H1 (cell line): ENCODE measurements around the gene NAPA. TPM values are rescaled to one million over a fixed set of nuclear protein-coding genes. Genes with fewer than 3 reads are reported as not detected.
A peak's percentile ranks its signal among the peaks of the same experiment; 100 is the strongest.

Experiments used
- CTCF ChIA-PET: fragments of 300-600 bp; sonication (Branson Sonifier 250); formaldehyde crosslinking; loops from one replicate; lab custom pipeline; 2021; ENCODE audit not compliant: partially characterized antibody; lab: Charles Lee
- POLR2A ChIA-PET: fragments of 300-600 bp; sonication (Branson Sonifier 250); formaldehyde crosslinking; loops from one replicate; lab custom pipeline; 2021; ENCODE audit warnings: inconsistent platforms; ENCODE audit not compliant: partially characterized antibody; lab: Charles Lee
- DNase-seq, 2 experiments: peaks; one replicate each; pipeline versions ENCODE4 v3.0.0 to v3.0.0-alpha.2; 2010 to 2022; ENCODE audit warnings: low spot score in 2 of 2, low read depth in 1 of 2, mixed read lengths in 1 of 2
- FAIRE-seq: peaks from 2 replicates; lab custom pipeline; 2011; peaks lifted over from hg19 to GRCh38; lab: Jason Lieb, UNC
- H2AFZ ChIP-seq: 2 replicates; pipeline ENCODE4 v1.8.1; 2012; ENCODE audit warnings: low read length, inconsistent platforms
- H2AK5ac ChIP-seq: 2 replicates; pipeline ENCODE4 v1.6.1; 2013; ENCODE audit warnings: low read depth, low read length
- H2BK120ac ChIP-seq: replicated peaks from 2 replicates; pipeline ENCODE3; 2013; ENCODE audit warnings: low read depth, low read length, inconsistent platforms
- H2BK12ac ChIP-seq: 2 replicates; pipeline ENCODE4 v1.6.1; 2013; ENCODE audit warnings: low read depth, low read length
- H2BK15ac ChIP-seq: 2 replicates; pipeline ENCODE4 v1.6.1; 2013; ENCODE audit warnings: low read length
- H2BK20ac ChIP-seq: 2 replicates; pipeline ENCODE4 v1.6.1; 2013; ENCODE audit warnings: low read length
- H2BK5ac ChIP-seq: 2 replicates; pipeline ENCODE4 v1.6.1; 2013; ENCODE audit warnings: low read depth, low read length
- H3K14ac ChIP-seq: 2 replicates; pipeline ENCODE4 v1.6.1; 2013; ENCODE audit warnings: inconsistent platforms; ENCODE audit not compliant: insufficient read length
- H3K18ac ChIP-seq: 2 replicates; pipeline ENCODE4 v1.6.1; 2013; ENCODE audit warnings: low read length; ENCODE audit errors: extremely low read depth
- H3K23ac ChIP-seq: 2 replicates; pipeline ENCODE4 v1.6.1; 2013; ENCODE audit warnings: inconsistent platforms; ENCODE audit not compliant: insufficient read length
- H3K23me2 ChIP-seq: 2 replicates; pipeline ENCODE4 v1.6.1; 2013; ENCODE audit warnings: low read depth, low read length
- H3K27ac ChIP-seq: 2 replicates; pipeline ENCODE4 v1.6.1; 2011; ENCODE audit warnings: low read depth, low read length, inconsistent platforms
- H3K27me3 ChIP-seq, 4 experiments: replicated peaks in 1 of 4; 1 replicate in 1 of 4; 2 replicates in 3 of 4; pipeline versions ENCODE4 v1.6.1 to v1.8.1; 2011 to 2013; ENCODE audit warnings: low read length in 3 of 4, mild to moderate bottlenecking in 3 of 4, inconsistent platforms in 2 of 4, mixed read lengths in 2 of 4, moderate library complexity in 1 of 4; ENCODE audit not compliant: control insufficient read depth in 3 of 4, insufficient read depth in 3 of 4; ENCODE audit errors: extremely low read depth in 1 of 4
- H3K36me3 ChIP-seq, 4 experiments: 2 replicates each; pipeline versions ENCODE4 v1.6.1 to v1.8.1; 2011 to 2013; ENCODE audit warnings: mild to moderate bottlenecking in 4 of 4, low read length in 3 of 4, moderate library complexity in 2 of 4, control low read depth in 1 of 4, inconsistent platforms in 1 of 4; ENCODE audit not compliant: insufficient read depth in 4 of 4, control insufficient read depth in 2 of 4
- H3K4ac ChIP-seq: replicated peaks from 2 replicates; pipeline ENCODE3; 2013; ENCODE audit warnings: low read length, low read depth, mixed read lengths, inconsistent platforms; ENCODE audit not compliant: insufficient read length
- H3K4me1 ChIP-seq, 4 experiments: replicated peaks in 1 of 4; 1 replicate in 1 of 4; 2 replicates in 3 of 4; pipeline versions ENCODE4 v1.6.1 to v1.8.1; 2011 to 2013; ENCODE audit warnings: low read length in 3 of 4, inconsistent platforms in 2 of 4, mixed read lengths in 1 of 4; ENCODE audit not compliant: insufficient read depth in 4 of 4, control insufficient read depth in 3 of 4
- H3K4me2 ChIP-seq, 2 experiments: 2 replicates each; pipeline versions ENCODE4 v1.6.1 to v1.8.1; 2011 to 2013; ENCODE audit warnings: low read depth in 2 of 2, low read length in 2 of 2, control low read depth in 1 of 2, inconsistent platforms in 1 of 2, mild to moderate bottlenecking in 1 of 2; ENCODE audit not compliant: insufficient read depth in 1 of 2
- H3K4me3 ChIP-seq, 4 experiments: fragments of 200-600, 300-600 bp in 1 of 4; sonication (generic), shearing (Covaris generic), sonication (Bioruptor Twin) in 1 of 4; 2 replicates each; pipeline versions ENCODE4 v1.5.1 to v1.8.1; 2011 to 2016; ENCODE audit warnings: low read length in 4 of 4, low read depth in 3 of 4, control low read depth in 2 of 4, inconsistent platforms in 2 of 4, mild to moderate bottlenecking in 2 of 4, mixed read lengths in 1 of 4, moderate library complexity in 1 of 4; ENCODE audit not compliant: insufficient read depth in 2 of 4; ENCODE audit errors: extremely low read depth in 1 of 4
- H3K56ac ChIP-seq: replicated peaks from 2 replicates; pipeline ENCODE3; 2013; ENCODE audit warnings: low read depth, mild to moderate bottlenecking, mixed read lengths, low read length, inconsistent platforms; ENCODE audit not compliant: insufficient read length
- H3K79me1 ChIP-seq: 2 replicates; pipeline ENCODE4 v1.6.1; 2013; ENCODE audit warnings: low read depth, low read length, control low read depth
- H3K79me2 ChIP-seq, 2 experiments: 2 replicates each; pipeline versions ENCODE4 v1.6.1 to v1.8.1; 2012 to 2013; ENCODE audit warnings: low read length in 2 of 2, mild to moderate bottlenecking in 2 of 2, inconsistent platforms in 1 of 2; ENCODE audit not compliant: insufficient read depth in 2 of 2, control insufficient read depth in 1 of 2
- H3K9ac ChIP-seq, 4 experiments: replicated peaks in 1 of 4; 1 replicate in 1 of 4; 2 replicates in 3 of 4; pipeline versions ENCODE4 v1.6.1 to v1.8.1; 2011 to 2013; ENCODE audit warnings: low read depth in 3 of 4, low read length in 3 of 4, control low read depth in 2 of 4, mild to moderate bottlenecking in 2 of 4, moderate library complexity in 2 of 4, inconsistent platforms in 1 of 4; ENCODE audit errors: extremely low read depth in 1 of 4
- H3K9me3 ChIP-seq, 2 experiments: 2 replicates each; pipeline versions ENCODE4 v1.6.1 to v1.8.1; 2012 to 2013; ENCODE audit warnings: mild to moderate bottlenecking in 2 of 2, moderate library complexity in 2 of 2, control low read depth in 1 of 2, inconsistent platforms in 1 of 2, low read depth in 1 of 2, low read length in 1 of 2, mixed read lengths in 1 of 2; ENCODE audit not compliant: insufficient read depth in 2 of 2
- H4K20me1 ChIP-seq, 2 experiments: replicated peaks in 1 of 2; 2 replicates each; pipeline versions ENCODE3 to v1.8.1; 2011 to 2013; ENCODE audit warnings: inconsistent platforms in 2 of 2, low read length in 2 of 2, mild to moderate bottlenecking in 1 of 2; ENCODE audit not compliant: insufficient read depth in 2 of 2, control insufficient read depth in 1 of 2
- H4K5ac ChIP-seq: 2 replicates; pipeline ENCODE4 v1.6.1; 2013; ENCODE audit warnings: low read length, low read depth, mixed read lengths, inconsistent platforms; ENCODE audit not compliant: insufficient read length
- H4K8ac ChIP-seq: 2 replicates; pipeline ENCODE4 v1.8.0; 2013; ENCODE audit warnings: mild to moderate bottlenecking, moderate library complexity, low read length, inconsistent platforms; ENCODE audit not compliant: insufficient read depth; ENCODE audit errors: extremely low read depth
- H4K91ac ChIP-seq: replicated peaks from 2 replicates; pipeline ENCODE3; 2013; ENCODE audit warnings: low read length, mixed read lengths, inconsistent platforms; ENCODE audit not compliant: insufficient read length
- KDM1A ChIP-seq: fragments of 200-600, 300-600 bp; sonication (generic); IDR thresholded peaks from 2 replicates; pipeline ENCODE4 v1.7.1; 2016; ENCODE audit warnings: mild to moderate bottlenecking, low read length, borderline replicate concordance
- TAF7 ChIP-seq: optimal IDR thresholded peaks from 2 replicates; pipeline ENCODE3; 2011; ENCODE audit warnings: low read depth, mild to moderate bottlenecking, inconsistent platforms, low read length, moderate library complexity, borderline replicate concordance
- YY1 ChIP-seq: IDR thresholded peaks from 2 replicates; pipeline ENCODE4 v1.6.1; 2011; ENCODE audit warnings: low read depth, mild to moderate bottlenecking, low read length
- WGBS, 2 experiments: shearing (Covaris generic) in 1 of 2; methylation state at CpG; one replicate each; pipeline versions ENCODE4 v1.1.6 to v1.1.7; 2013 to 2015; ENCODE audit warnings: low lambda C conversion rate in 2 of 2, mixed read lengths in 2 of 2, inconsistent platforms in 1 of 2, low coverage in 1 of 2, missing lambda C conversion rate in 1 of 2; ENCODE audit not compliant: insufficient replicate concordance in 2 of 2, insufficient coverage in 1 of 2, insufficient read length in 1 of 2; ENCODE audit errors: extremely low coverage in 1 of 2, missing lambda C conversion rate in 1 of 2; 5-methylcytosine and 5-hydroxymethylcytosine counted together
- polyA plus RNA-seq, 7 experiments: library from polyadenylated mRNA; depleted of rRNA in 3 of 7; stranded (reverse) in 5 of 7; unstranded in 2 of 7; fragments of >200 nt in 5 of 7; fragments of 200-250 nt in 2 of 7; gene quantifications; 1 replicate in 5 of 7; 2 replicates in 1 of 7; 4 replicates in 1 of 7; pipeline versions ENCODE4 v1.2.1 to v1.2.3, GENCODE V29; 2011 to 2013; ENCODE audit warnings: missing spikeins in 2 of 7, mixed read lengths in 2 of 7
- total RNA-seq: library from RNA; stranded (reverse); fragmentation: NEBNext Ultra II Directional; extraction: Animal tissue kit (Norgen Biotek cat#: 25700); gene quantifications from 2 replicates; pipeline ENCODE4 v1.2.1, GENCODE V29; 2021

Gene NAPA
- total and polyA plus RNA-seq, 2 of the 8 experiments (the other 6 are each of a cell fraction or from before 2014, with no cell fraction given) = 58.5 to 78.2 TPM

- H3K9ac ChIP-seq = no peak overlapping the region
- H3K27ac ChIP-seq = no peak overlapping the region
- no peaks in the 10 kb centered on the region for H3K9me3 ChIP-seq
- no peak overlapping the region for H2BK12ac ChIP-seq
- H3K56ac ChIP-seq = no peak overlapping the region
- no peak overlapping the region for H3K14ac ChIP-seq
- CTCF ChIA-PET = interaction anchor here (3.2 kb wide), 1 partner anchor 11 kb away, joined by 15 read pairs; the partner anchor contains the start of gene NAPA
- no peak overlapping the region for H3K18ac ChIP-seq
- 0 out of 2 replicates have a peak, but pooled peaks have one; percentile 31 for TF ChIP-seq KDM1A
- TF ChIP-seq TAF7 = no peak
- TF ChIP-seq YY1 = no peak
- FAIRE-seq (no peak), DNase-seq (no peak)
- H3K36me3 ChIP-seq = no peaks in the 10 kb centered on the region
- no peak overlapping the region for H3K4me2 ChIP-seq
- POLR2A ChIA-PET = no interaction called here
- no peak overlapping the region for H3K4ac ChIP-seq
- no peaks in the 10 kb centered on the region for H3K79me2 ChIP-seq
- no peak overlapping the region for H2BK20ac ChIP-seq
- 0 out of 2 replicates have a peak, but pooled peaks cover 2% of the 10 kb centered on the region for H3K23me2 ChIP-seq
- no peak overlapping the region for H3K23ac ChIP-seq
- H4K5ac ChIP-seq = no peak overlapping the region
- no peak overlapping the region for H4K91ac ChIP-seq
- no peaks in the 10 kb centered on the region for H3K4me1 ChIP-seq
- no peak overlapping the region for H2AK5ac ChIP-seq
- H3K4me3 ChIP-seq = no peak overlapping the region
- no peaks in the 10 kb centered on the region; a peak in 1 of 7 replicates for H3K27me3 ChIP-seq
- no peak overlapping the region for H2BK15ac ChIP-seq
- no peak overlapping the region for H2BK120ac ChIP-seq
- no peak overlapping the region for H4K8ac ChIP-seq
- H2BK5ac ChIP-seq = no peak overlapping the region
- 86% methylated on average over 3 of the region's 3 CpGs; no CpG with 5 or more reads in 1 of the 2 experiments for WGBS, 2 experiments
- no peak overlapping the region for H2AFZ ChIP-seq
- 0 out of 2 replicates have a peak, but pooled peaks cover 2% of the 10 kb centered on the region for H3K79me1 ChIP-seq
- H4K20me1 ChIP-seq = no peaks in the 10 kb centered on the region
Measured at GRCh38 chr19:47526798-47527197, 11.9 kb upstream of the NAPA start.
